Measurements from ENCODE around the gene MSLN.

- no peak for TF ChIP-seq CTCF (IDR thresholded peaks at IDR 0.05; ENCODE audit: low read depth, low read length)
- TF ChIP-seq POLR2A (IDR thresholded peaks at IDR 0.05; ENCODE audit: extremely low read depth, insufficient read length) = no peak
- TF ChIP-seq MYC (IDR thresholded peaks at IDR 0.05; ENCODE audit: low read depth, low read length) = no peak
- TF ChIP-seq MAX (IDR thresholded peaks at IDR 0.05; ENCODE audit: low read depth, low read length) = no peak
Measured at GRCh38 chr16:774086-775001, 13.8 kb downstream of the MSLN start.

All from NB4 (cell line).